Measurements from ENCODE around the gene SIAE.

Gene SIAE

GRCh38 chr11:124644426-124645280, 28.9 kb downstream of the SIAE start:
- Histone ChIP-seq H3K4me1 (ENCODE audit: control extremely low read depth in 1 of 4, control insufficient read depth in 4 of 4, insufficient read depth in 4 of 4, low read length in 3 of 4) (peaks cover 0 to 29% (median 13%) of the 10 kb centered on the region in 4 experiments), H3K4me3 (ENCODE audit: control insufficient read depth in 1 of 7, extremely low read depth in 1 of 7, insufficient read depth in 4 of 7, low read depth in 2 of 7, low read length in 6 of 7) (peak overlapping the region in 2 of 7 experiments; percentile 4 to 48), H3K27ac (ENCODE audit: insufficient read depth in 1 of 2, low read depth in 1 of 2, low read length in 2 of 2, poor library complexity in 1 of 2, severe bottlenecking in 2 of 2) (no peak overlapping the region), H3K36me3 (ENCODE audit: control insufficient read depth in 4 of 4, insufficient read depth in 4 of 4, low read length in 3 of 4) (peaks cover 6 to 17% (median 10%) of the 10 kb centered on the region in 4 experiments), H3K9me3 (ENCODE audit: control extremely low read depth in 1 of 5, control insufficient read depth in 4 of 5, insufficient read depth in 2 of 5, low read depth in 1 of 5, low read length in 4 of 5) (no peaks in the 10 kb centered on the region), H3K27me3 (replicated peaks in 2 of 5; ENCODE audit: control insufficient read depth in 4 of 5, insufficient read depth in 5 of 5, low read length in 4 of 5) (no peaks in the 10 kb centered on the region)
- CTCF ChIA-PET = interaction anchor here (0.6 to 6.9 kb wide), 29 partner anchors 11 to 264 kb away, joined by 3 to 64 read pairs (median 4); partner anchors contain the start of genes MSANTD2, NRGN, ROBO3 and SIAE
- WGBS (ENCODE audit: insufficient coverage) = 38% methylated on average over 11 of the region's 16 CpGs
- POLR2A ChIA-PET = interaction anchor here (0.6 to 0.7 kb wide), 2 partner anchors 12 to 443 kb away, joined by 3 read pairs; no protein-coding TSS in a partner anchor
- peak; percentile 60 to 69 (median 61) for DNase-seq

GRCh38 chr11:124643605-124644425, 29.7 kb downstream of the SIAE start:
- Histone ChIP-seq H3K36me3 (ENCODE audit: control insufficient read depth in 4 of 4, insufficient read depth in 4 of 4, low read length in 3 of 4) (peaks cover 8 to 20% (median 11%) of the 10 kb centered on the region in 4 experiments), H3K27ac (ENCODE audit: insufficient read depth in 1 of 2, low read depth in 1 of 2, low read length in 2 of 2, poor library complexity in 1 of 2, severe bottlenecking in 2 of 2) (peak overlapping the region in 1 of 2 experiments; percentile 65), H3K27me3 (replicated peaks in 2 of 5; ENCODE audit: control insufficient read depth in 4 of 5, insufficient read depth in 5 of 5, low read length in 4 of 5) (no peaks in the 10 kb centered on the region), H3K4me1 (ENCODE audit: control extremely low read depth in 1 of 4, control insufficient read depth in 4 of 4, insufficient read depth in 4 of 4, low read length in 3 of 4) (peaks cover 0 to 29% (median 13%) of the 10 kb centered on the region in 4 experiments), H3K4me3 (ENCODE audit: control insufficient read depth in 1 of 7, extremely low read depth in 1 of 7, insufficient read depth in 4 of 7, low read depth in 2 of 7, low read length in 6 of 7) (peak overlapping the region in 3 of 7 experiments; percentile 16 to 35 (median 27)), H3K9me3 (ENCODE audit: control extremely low read depth in 1 of 5, control insufficient read depth in 4 of 5, insufficient read depth in 2 of 5, low read depth in 1 of 5, low read length in 4 of 5) (no peaks in the 10 kb centered on the region)
- ChIA-PET POLR2A (interaction anchor here (0.6 to 0.9 kb wide), 3 partner anchors 13 to 145 kb away, joined by 3 read pairs; partner anchors contain the start of gene TBRG1), CTCF (interaction anchor here (0.8 to 6.9 kb wide), 27 partner anchors 12 to 226 kb away, joined by 3 to 64 read pairs (median 4); partner anchors contain the start of genes MSANTD2, ROBO3, SIAE and SPA17)
- DNase-seq = peak; percentile 25 to 64 (median 51)
- no CpG with 5 or more reads among the region's 3 CpGs for WGBS (ENCODE audit: insufficient coverage)

GRCh38 chr11:124643042-124643604, 30.4 kb downstream of the SIAE start:
- Histone ChIP-seq H3K4me1 (ENCODE audit: control extremely low read depth in 1 of 4, control insufficient read depth in 4 of 4, insufficient read depth in 4 of 4, low read length in 3 of 4) (peaks cover 0 to 29% (median 13%) of the 10 kb centered on the region in 4 experiments), H3K36me3 (ENCODE audit: control insufficient read depth in 4 of 4, insufficient read depth in 4 of 4, low read length in 3 of 4) (peaks cover 7 to 27% (median 15%) of the 10 kb centered on the region in 4 experiments), H3K9me3 (ENCODE audit: control extremely low read depth in 1 of 5, control insufficient read depth in 4 of 5, insufficient read depth in 2 of 5, low read depth in 1 of 5, low read length in 4 of 5) (no peaks in the 10 kb centered on the region), H3K27me3 (replicated peaks in 2 of 5; ENCODE audit: control insufficient read depth in 4 of 5, insufficient read depth in 5 of 5, low read length in 4 of 5) (no peaks in the 10 kb centered on the region), H3K4me3 (ENCODE audit: control insufficient read depth in 1 of 7, extremely low read depth in 1 of 7, insufficient read depth in 4 of 7, low read depth in 2 of 7, low read length in 6 of 7) (peak overlapping the region in 3 of 7 experiments; percentile 16 to 35 (median 27)), H3K27ac (ENCODE audit: insufficient read depth in 1 of 2, low read depth in 1 of 2, low read length in 2 of 2, poor library complexity in 1 of 2, severe bottlenecking in 2 of 2) (peak overlapping the region in 1 of 2 experiments; percentile 65)
- POLR2A ChIA-PET = interaction anchor here (0.7 to 0.9 kb wide), 2 partner anchors 20 to 146 kb away, joined by 3 read pairs; partner anchors contain the start of gene TBRG1
- WGBS (ENCODE audit: insufficient coverage) = 73% methylated on average over 4 of the region's 10 CpGs
- no peak for DNase-seq
- CTCF ChIA-PET = interaction anchor here (0.7 to 6.9 kb wide), 22 partner anchors 11 to 227 kb away, joined by 3 to 64 read pairs (median 5); partner anchors contain the start of genes MSANTD2 and ROBO3

GRCh38 chr11:124642628-124643027, 30.9 kb downstream of the SIAE start:
- H3K27ac ChIP-seq (ENCODE audit: insufficient read depth in 1 of 2, low read depth in 1 of 2, low read length in 2 of 2, poor library complexity in 1 of 2, severe bottlenecking in 2 of 2) = no peak overlapping the region
- H3K9me3 ChIP-seq (ENCODE audit: control extremely low read depth in 1 of 5, control insufficient read depth in 4 of 5, insufficient read depth in 2 of 5, low read depth in 1 of 5, low read length in 4 of 5) = no peaks in the 10 kb centered on the region
- CTCF ChIA-PET = interaction anchor here (0.7 to 6.9 kb wide), 12 partner anchors 11 to 223 kb away, joined by 3 to 64 read pairs (median 6); partner anchors contain the start of gene MSANTD2
- no peak for DNase-seq
- POLR2A ChIA-PET = no interaction called here
- H3K4me3 ChIP-seq (ENCODE audit: control insufficient read depth in 1 of 7, extremely low read depth in 1 of 7, insufficient read depth in 4 of 7, low read depth in 2 of 7, low read length in 6 of 7) = no peak overlapping the region
- H3K4me1 ChIP-seq (ENCODE audit: control extremely low read depth in 1 of 4, control insufficient read depth in 4 of 4, insufficient read depth in 4 of 4, low read length in 3 of 4) = peaks cover 0 to 29% (median 13%) of the 10 kb centered on the region in 4 experiments
- WGBS (ENCODE audit: insufficient coverage) = 100% methylated on average over 1 of the region's 3 CpGs
- peaks cover 7 to 29% (median 15%) of the 10 kb centered on the region in 4 experiments for H3K36me3 ChIP-seq (ENCODE audit: control insufficient read depth in 4 of 4, insufficient read depth in 4 of 4, low read length in 3 of 4)
- no peaks in the 10 kb centered on the region for H3K27me3 ChIP-seq (replicated peaks in 2 of 5; ENCODE audit: control insufficient read depth in 4 of 5, insufficient read depth in 5 of 5, low read length in 4 of 5)

GRCh38 chr11:124640666-124641065, 32.9 kb downstream of the SIAE start:
- H3K9me3 ChIP-seq (ENCODE audit: control extremely low read depth in 1 of 5, control insufficient read depth in 4 of 5, insufficient read depth in 2 of 5, low read depth in 1 of 5, low read length in 4 of 5) = no peaks in the 10 kb centered on the region
- CTCF ChIA-PET = interaction anchor here (1.0 to 6.9 kb wide), 12 partner anchors 9 to 226 kb away, joined by 3 to 64 read pairs (median 3); partner anchors contain the start of gene MSANTD2

GRCh38 chr11:124639186-124639585, 34.4 kb downstream of the SIAE start:
- no peak overlapping the region for H3K27ac ChIP-seq (ENCODE audit: insufficient read depth in 1 of 2, low read depth in 1 of 2, low read length in 2 of 2, poor library complexity in 1 of 2, severe bottlenecking in 2 of 2)
- no peak for DNase-seq
- no peaks in the 10 kb centered on the region for H3K27me3 ChIP-seq (replicated peaks in 2 of 5; ENCODE audit: control insufficient read depth in 4 of 5, insufficient read depth in 5 of 5, low read length in 4 of 5)
- POLR2A ChIA-PET = interaction anchor here (0.8 kb wide), 1 partner anchor 9 kb away, joined by 3 read pairs; no protein-coding TSS in a partner anchor
- H3K4me1 ChIP-seq (ENCODE audit: control extremely low read depth in 1 of 4, control insufficient read depth in 4 of 4, insufficient read depth in 4 of 4, low read length in 3 of 4) = peaks cover 0 to 20% (median 8%) of the 10 kb centered on the region in 4 experiments
- 100% methylated on average over 1 of the region's 1 CpG for WGBS (ENCODE audit: insufficient coverage)
- H3K36me3 ChIP-seq (ENCODE audit: control insufficient read depth in 4 of 4, insufficient read depth in 4 of 4, low read length in 3 of 4) = peaks cover 4 to 55% (median 32%) of the 10 kb centered on the region in 4 experiments
- H3K9me3 ChIP-seq (ENCODE audit: control extremely low read depth in 1 of 5, control insufficient read depth in 4 of 5, insufficient read depth in 2 of 5, low read depth in 1 of 5, low read length in 4 of 5) = no peaks in the 10 kb centered on the region
- no peak overlapping the region for H3K4me3 ChIP-seq (ENCODE audit: control insufficient read depth in 1 of 7, extremely low read depth in 1 of 7, insufficient read depth in 4 of 7, low read depth in 2 of 7, low read length in 6 of 7)
- CTCF ChIA-PET = interaction anchor here (1.5 to 6.9 kb wide), 3 partner anchors 7 to 11 kb away, joined by 3 to 64 read pairs (median 5); no protein-coding TSS in a partner anchor

More at GRCh38 chr11:124640666-124641065, 32.9 kb downstream of the SIAE start:
- Histone ChIP-seq H3K36me3 (ENCODE audit: control insufficient read depth in 4 of 4, insufficient read depth in 4 of 4, low read length in 3 of 4) (peaks cover 2 to 42% (median 27%) of the 10 kb centered on the region in 4 experiments), H3K27me3 (replicated peaks in 2 of 5; ENCODE audit: control insufficient read depth in 4 of 5, insufficient read depth in 5 of 5, low read length in 4 of 5) (no peaks in the 10 kb centered on the region), H3K27ac (ENCODE audit: insufficient read depth in 1 of 2, low read depth in 1 of 2, low read length in 2 of 2, poor library complexity in 1 of 2, severe bottlenecking in 2 of 2) (no peak overlapping the region), H3K4me1 (ENCODE audit: control extremely low read depth in 1 of 4, control insufficient read depth in 4 of 4, insufficient read depth in 4 of 4, low read length in 3 of 4) (peaks cover 0 to 29% (median 13%) of the 10 kb centered on the region in 4 experiments), H3K4me3 (ENCODE audit: control insufficient read depth in 1 of 7, extremely low read depth in 1 of 7, insufficient read depth in 4 of 7, low read depth in 2 of 7, low read length in 6 of 7) (no peak overlapping the region)
- POLR2A ChIA-PET = no interaction called here
- WGBS (ENCODE audit: insufficient coverage) = 100% methylated on average over 1 of the region's 5 CpGs
- no peak for DNase-seq
